Measurements from ENCODE around the gene AFF3.

The AFF3 gene

GRCh38 chr2:99607454-99607853 lies 534.9 kb downstream of the AFF3 start:
- no peak overlapping the region for H3K9ac ChIP-seq (ENCODE audit: low read depth, low read length)
- H3K4me3 ChIP-seq (ENCODE audit: low read depth, low read length): no peak overlapping the region
- no peaks in the 10 kb centered on the region for H3K36me3 ChIP-seq (ENCODE audit: control insufficient read depth, insufficient read depth, low read length)
- no peaks in the 10 kb centered on the region for H3K4me1 ChIP-seq (ENCODE audit: control insufficient read depth, insufficient read depth, low read length)
- no peaks in the 10 kb centered on the region for H3K27me3 ChIP-seq (ENCODE audit: control insufficient read depth, insufficient read depth, low read length)
- H3K9me3 ChIP-seq (ENCODE audit: control insufficient read depth, insufficient read depth, low read length): no peaks in the 10 kb centered on the region

GRCh38 chr2:99605036-99605435 lies 537.4 kb downstream of the AFF3 start:
- H3K36me3 ChIP-seq (ENCODE audit: control insufficient read depth, insufficient read depth, low read length): no peaks in the 10 kb centered on the region
- H3K27me3 ChIP-seq (ENCODE audit: control insufficient read depth, insufficient read depth, low read length): peaks cover 3% of the 10 kb centered on the region
- no peak overlapping the region for H3K9ac ChIP-seq (ENCODE audit: low read depth, low read length)
- no peak overlapping the region for H3K4me3 ChIP-seq (ENCODE audit: low read depth, low read length)
- no peaks in the 10 kb centered on the region for H3K4me1 ChIP-seq (ENCODE audit: control insufficient read depth, insufficient read depth, low read length)
- no peaks in the 10 kb centered on the region for H3K9me3 ChIP-seq (ENCODE audit: control insufficient read depth, insufficient read depth, low read length)

GRCh38 chr2:99602476-99602875 lies 539.9 kb downstream of the AFF3 start:
- peaks cover 4% of the 10 kb centered on the region for H3K4me1 ChIP-seq (ENCODE audit: control insufficient read depth, insufficient read depth, low read length)
- H3K4me3 ChIP-seq (ENCODE audit: low read depth, low read length): no peak overlapping the region
- H3K9ac ChIP-seq (ENCODE audit: low read depth, low read length): no peak overlapping the region
- H3K36me3 ChIP-seq (ENCODE audit: control insufficient read depth, insufficient read depth, low read length): no peaks in the 10 kb centered on the region
- peaks cover 3% of the 10 kb centered on the region for H3K27me3 ChIP-seq (ENCODE audit: control insufficient read depth, insufficient read depth, low read length)
- H3K9me3 ChIP-seq (ENCODE audit: control insufficient read depth, insufficient read depth, low read length): no peaks in the 10 kb centered on the region

GRCh38 chr2:99600981-99601651 lies 541.3 kb downstream of the AFF3 start:
- Histone ChIP-seq H3K27me3 (ENCODE audit: control insufficient read depth, insufficient read depth, low read length) (peaks cover 3% of the 10 kb centered on the region), H3K4me1 (ENCODE audit: control insufficient read depth, insufficient read depth, low read length) (peaks cover 4% of the 10 kb centered on the region), H3K4me3 (ENCODE audit: low read depth, low read length) (no peak overlapping the region), H3K9me3 (ENCODE audit: control insufficient read depth, insufficient read depth, low read length) (no peaks in the 10 kb centered on the region), H3K9ac (ENCODE audit: low read depth, low read length) (no peak overlapping the region), H3K36me3 (ENCODE audit: control insufficient read depth, insufficient read depth, low read length) (no peaks in the 10 kb centered on the region)

GRCh38 chr2:99598441-99598840 lies 543.9 kb downstream of the AFF3 start:
- H3K9ac ChIP-seq (ENCODE audit: low read depth, low read length): no peak overlapping the region

GRCh38 chr2:99597616-99598015 lies 544.8 kb downstream of the AFF3 start:
- peaks cover 3% of the 10 kb centered on the region for H3K27me3 ChIP-seq (ENCODE audit: control insufficient read depth, insufficient read depth, low read length)
- no peak overlapping the region for H3K9ac ChIP-seq (ENCODE audit: low read depth, low read length)
- no peaks in the 10 kb centered on the region for H3K36me3 ChIP-seq (ENCODE audit: control insufficient read depth, insufficient read depth, low read length)
- H3K4me3 ChIP-seq (ENCODE audit: low read depth, low read length): no peak overlapping the region
- H3K9me3 ChIP-seq (ENCODE audit: control insufficient read depth, insufficient read depth, low read length): no peaks in the 10 kb centered on the region
- H3K4me1 ChIP-seq (ENCODE audit: control insufficient read depth, insufficient read depth, low read length): peaks cover 4% of the 10 kb centered on the region

More at GRCh38 chr2:99598441-99598840, 543.9 kb downstream of the AFF3 start:
- peaks cover 3% of the 10 kb centered on the region for H3K27me3 ChIP-seq (ENCODE audit: control insufficient read depth, insufficient read depth, low read length)
- no peaks in the 10 kb centered on the region for H3K36me3 ChIP-seq (ENCODE audit: control insufficient read depth, insufficient read depth, low read length)
- no peaks in the 10 kb centered on the region for H3K9me3 ChIP-seq (ENCODE audit: control insufficient read depth, insufficient read depth, low read length)
- H3K4me1 ChIP-seq (ENCODE audit: control insufficient read depth, insufficient read depth, low read length): peaks cover 4% of the 10 kb centered on the region
- no peak overlapping the region for H3K4me3 ChIP-seq (ENCODE audit: low read depth, low read length)

GRCh38 chr2:99595373-99595772 lies 547.0 kb downstream of the AFF3 start:
- no peaks in the 10 kb centered on the region for H3K36me3 ChIP-seq (ENCODE audit: control insufficient read depth, insufficient read depth, low read length)
- no peaks in the 10 kb centered on the region for H3K9me3 ChIP-seq (ENCODE audit: control insufficient read depth, insufficient read depth, low read length)

GRCh38 chr2:99593692-99594427 lies 548.5 kb downstream of the AFF3 start:
- Histone ChIP-seq H3K4me3 (ENCODE audit: low read depth, low read length) (no peak overlapping the region), H3K9ac (ENCODE audit: low read depth, low read length) (no peak overlapping the region), H3K27me3 (ENCODE audit: control insufficient read depth, insufficient read depth, low read length) (no peaks in the 10 kb centered on the region), H3K36me3 (ENCODE audit: control insufficient read depth, insufficient read depth, low read length) (no peaks in the 10 kb centered on the region), H3K9me3 (ENCODE audit: control insufficient read depth, insufficient read depth, low read length) (no peaks in the 10 kb centered on the region), H3K4me1 (ENCODE audit: control insufficient read depth, insufficient read depth, low read length) (peaks cover 4% of the 10 kb centered on the region)

More at GRCh38 chr2:99595373-99595772, 547.0 kb downstream of the AFF3 start:
- Histone ChIP-seq H3K27me3 (ENCODE audit: control insufficient read depth, insufficient read depth, low read length) (no peaks in the 10 kb centered on the region), H3K4me1 (ENCODE audit: control insufficient read depth, insufficient read depth, low read length) (peaks cover 4% of the 10 kb centered on the region), H3K4me3 (ENCODE audit: low read depth, low read length) (no peak overlapping the region), H3K9ac (ENCODE audit: low read depth, low read length) (no peak overlapping the region)

GRCh38 chr2:99576775-99577174 lies 565.6 kb downstream of the AFF3 start:
- Histone ChIP-seq H3K4me3 (ENCODE audit: low read depth, low read length) (no peak overlapping the region), H3K9me3 (ENCODE audit: control insufficient read depth, insufficient read depth, low read length) (no peaks in the 10 kb centered on the region), H3K36me3 (ENCODE audit: control insufficient read depth, insufficient read depth, low read length) (no peaks in the 10 kb centered on the region), H3K27me3 (ENCODE audit: control insufficient read depth, insufficient read depth, low read length) (no peaks in the 10 kb centered on the region), H3K4me1 (ENCODE audit: control insufficient read depth, insufficient read depth, low read length) (peaks cover 3% of the 10 kb centered on the region), H3K9ac (ENCODE audit: low read depth, low read length) (no peak overlapping the region)

- Histone ChIP-seq H3K27me3 (ENCODE audit: control insufficient read depth, insufficient read depth, low read length) (no peaks in the 10 kb centered on the region), H3K4me3 (ENCODE audit: low read depth, low read length) (no peak overlapping the region), H3K4me1 (ENCODE audit: control insufficient read depth, insufficient read depth, low read length) (peaks cover 5% of the 10 kb centered on the region), H3K9me3 (ENCODE audit: control insufficient read depth, insufficient read depth, low read length) (no peaks in the 10 kb centered on the region), H3K9ac (ENCODE audit: low read depth, low read length) (no peak overlapping the region), H3K36me3 (ENCODE audit: control insufficient read depth, insufficient read depth, low read length) (no peaks in the 10 kb centered on the region)
Observed at GRCh38 chr2:99573634-99574251, 568.6 kb downstream of the AFF3 start.

GRCh38 chr2:99572373-99573164 lies 569.8 kb downstream of the AFF3 start:
- Histone ChIP-seq H3K4me1 (ENCODE audit: control insufficient read depth, insufficient read depth, low read length) (peaks cover 5% of the 10 kb centered on the region), H3K36me3 (ENCODE audit: control insufficient read depth, insufficient read depth, low read length) (no peaks in the 10 kb centered on the region), H3K9ac (ENCODE audit: low read depth, low read length) (no peak overlapping the region), H3K9me3 (ENCODE audit: control insufficient read depth, insufficient read depth, low read length) (no peaks in the 10 kb centered on the region), H3K27me3 (ENCODE audit: control insufficient read depth, insufficient read depth, low read length) (no peaks in the 10 kb centered on the region), H3K4me3 (ENCODE audit: low read depth, low read length) (no peak overlapping the region)
